ENCODE measurements around the gene HK2. TPM values are rescaled to one million over a fixed set of nuclear protein-coding genes. Genes with fewer than 3 reads are reported as not detected.
A peak's percentile ranks its signal among the peaks of the same experiment; 100 is the strongest.

Gene HK2
- total and polyA plus RNA-seq, 12 donors: 3.4 to 43.4 (median 13.1) TPM

DNA sequence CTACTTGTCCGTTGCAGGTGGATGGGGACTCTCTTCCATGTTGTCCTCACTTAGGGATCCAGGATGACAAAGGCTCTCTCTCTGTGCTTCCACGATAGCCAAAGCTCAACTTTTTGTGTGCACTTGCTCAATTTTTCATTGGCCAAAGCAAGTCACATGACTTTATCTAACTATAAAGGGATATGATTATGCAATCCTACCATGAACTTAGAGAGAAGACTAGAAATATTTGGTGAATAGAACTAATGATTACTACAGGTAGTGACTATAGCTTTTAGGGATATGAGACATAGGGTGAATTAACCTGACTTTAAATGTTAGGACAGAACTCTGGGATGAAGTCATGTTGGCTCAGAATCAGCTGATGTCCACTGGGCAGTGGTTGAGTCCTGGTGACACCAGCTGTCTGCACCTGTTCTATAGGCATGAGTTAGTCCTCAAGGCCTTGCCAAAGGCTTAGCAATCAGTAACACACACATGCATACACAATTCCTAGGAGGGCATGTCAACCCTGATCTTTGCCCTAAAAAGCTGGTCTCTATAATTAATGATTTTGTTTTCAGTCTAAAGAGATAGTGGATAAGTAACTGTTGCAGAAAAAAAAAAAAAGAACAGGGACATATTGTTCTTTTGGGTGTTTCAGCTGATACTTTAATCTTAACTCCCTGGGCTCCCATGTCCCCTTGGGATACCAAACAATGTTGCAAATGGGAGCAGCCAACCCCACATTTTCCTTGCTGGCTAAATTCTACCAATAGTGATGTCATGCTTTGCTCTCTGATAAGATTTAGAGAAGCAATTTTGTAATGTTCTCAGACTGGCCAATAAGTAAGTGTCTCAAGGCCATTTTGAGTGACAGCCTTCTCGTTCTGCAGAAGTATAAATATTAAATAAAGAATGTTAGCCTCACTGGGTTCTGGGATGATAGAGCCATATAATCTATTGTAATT is 12.5 kb upstream of the HK2 start:
- intact Hi-C loops (cut with DNase I): no loop called here
- TF ChIP-seq, protein P1, sequence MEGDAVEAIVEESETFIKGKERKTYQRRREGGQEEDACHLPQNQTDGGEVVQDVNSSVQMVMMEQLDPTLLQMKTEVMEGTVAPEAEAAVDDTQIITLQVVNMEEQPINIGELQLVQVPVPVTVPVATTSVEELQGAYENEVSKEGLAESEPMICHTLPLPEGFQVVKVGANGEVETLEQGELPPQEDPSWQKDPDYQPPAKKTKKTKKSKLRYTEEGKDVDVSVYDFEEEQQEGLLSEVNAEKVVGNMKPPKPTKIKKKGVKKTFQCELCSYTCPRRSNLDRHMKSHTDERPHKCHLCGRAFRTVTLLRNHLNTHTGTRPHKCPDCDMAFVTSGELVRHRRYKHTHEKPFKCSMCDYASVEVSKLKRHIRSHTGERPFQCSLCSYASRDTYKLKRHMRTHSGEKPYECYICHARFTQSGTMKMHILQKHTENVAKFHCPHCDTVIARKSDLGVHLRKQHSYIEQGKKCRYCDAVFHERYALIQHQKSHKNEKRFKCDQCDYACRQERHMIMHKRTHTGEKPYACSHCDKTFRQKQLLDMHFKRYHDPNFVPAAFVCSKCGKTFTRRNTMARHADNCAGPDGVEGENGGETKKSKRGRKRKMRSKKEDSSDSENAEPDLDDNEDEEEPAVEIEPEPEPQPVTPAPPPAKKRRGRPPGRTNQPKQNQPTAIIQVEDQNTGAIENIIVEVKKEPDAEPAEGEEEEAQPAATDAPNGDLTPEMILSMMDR (IDR thresholded peaks at IDR 0.05): no peak
- H3K9me3 ChIP-seq: no peaks in the 10 kb centered on the region
- DNase-seq: no peak
- no peaks in the 10 kb centered on the region for H3K27me3 ChIP-seq
- ATAC-seq: peak in 3 of 8 donors; percentile 29 to 67 (median 35)
- H3K4me1 ChIP-seq: peaks cover 0 to 20% (median 0%) of the 10 kb centered on the region in 9 donors
- H3K27ac ChIP-seq: no peak overlapping the region
- H3K4me3 ChIP-seq: no peak overlapping the region
- H3K36me3 ChIP-seq: no peaks in the 10 kb centered on the region
- 69 to 70% methylated on average over 3 of the region's 3 CpGs for WGBS, 2 donors

DNA sequence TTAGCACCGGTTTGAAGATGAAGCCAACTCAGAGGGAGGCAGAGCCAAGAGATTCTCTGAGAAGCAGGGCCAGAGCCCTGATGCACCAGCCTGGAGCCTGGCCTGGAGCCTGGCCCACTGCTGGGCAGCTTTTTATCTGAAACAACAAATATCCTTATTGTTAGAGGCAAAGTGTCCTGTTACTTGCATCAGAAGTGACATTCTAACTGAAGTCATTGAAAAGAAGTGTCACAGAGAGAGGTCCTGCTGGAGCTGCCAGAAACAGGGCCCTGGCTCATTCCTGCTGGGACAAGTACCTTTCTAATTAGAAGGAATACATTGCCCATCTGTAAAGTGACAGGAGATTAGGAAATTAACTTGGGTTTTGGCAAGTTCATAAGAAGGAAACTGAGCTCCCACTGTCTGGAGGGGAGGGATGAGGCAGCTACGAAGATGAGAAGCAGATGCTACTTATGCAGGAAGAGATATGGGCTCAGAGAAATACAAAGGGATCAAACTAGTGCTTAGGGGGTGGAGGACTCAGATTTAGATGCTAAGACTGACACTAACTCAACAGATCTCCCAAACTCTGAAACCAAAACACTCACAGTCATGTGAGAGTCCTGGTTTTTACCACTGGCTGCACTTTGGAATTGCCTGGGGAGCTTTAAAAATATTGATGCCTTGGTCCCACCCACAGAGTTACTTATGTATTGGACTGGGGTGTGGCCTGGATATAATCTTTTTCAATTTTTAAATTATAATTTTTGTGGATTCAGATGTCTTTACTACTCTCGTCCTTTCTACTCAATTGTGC is 11.0 kb upstream of the HK2 start:
- no peaks in the 10 kb centered on the region for H3K9me3 ChIP-seq
- peak in 1 of 8 donors; percentile 50 for ATAC-seq
- WGBS, 2 donors: 46 to 64% methylated on average over 3 of the region's 3 CpGs

DNA sequence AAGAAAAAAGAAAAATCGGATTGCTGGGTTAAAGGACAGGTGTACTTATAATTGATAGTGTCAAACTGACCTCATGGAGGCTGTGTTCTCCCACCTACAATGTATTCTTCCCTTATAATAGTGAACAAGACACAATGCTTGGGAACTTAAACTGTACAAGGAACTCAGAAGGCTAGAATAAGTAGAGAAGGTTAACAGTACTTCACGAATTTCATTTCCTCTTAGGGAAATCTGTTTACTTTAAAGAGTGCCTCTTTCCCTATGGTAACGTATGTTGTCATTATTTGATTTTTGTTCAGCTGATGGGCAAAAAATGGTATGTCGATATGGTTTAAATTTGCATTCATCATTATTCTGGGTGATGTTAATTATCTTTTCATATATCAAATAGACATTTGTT is 9.2 kb upstream of the HK2 start:
- Histone ChIP-seq H3K36me3 (no peaks in the 10 kb centered on the region), H3K27ac (no peak overlapping the region), H3K4me3 (no peak overlapping the region), H3K9me3 (no peaks in the 10 kb centered on the region), H3K27me3 (peaks cover 0 to 4% (median 0%) of the 10 kb centered on the region in 7 donors), H3K4me1 (peaks cover 0 to 13% (median 0%) of the 10 kb centered on the region in 9 donors)
- TF ChIP-seq, protein P1 (IDR thresholded peaks at IDR 0.05): no peak
- WGBS, 2 donors: 77 to 84% methylated on average over 4 of the region's 4 CpGs
- DNase-seq (no peak), ATAC-seq (no peak)
- intact Hi-C loops (cut with DNase I): no loop called here

More for the DNA sequence above, 11.0 kb upstream of the HK2 start:
- intact Hi-C loops (cut with DNase I): no loop called here
- Histone ChIP-seq H3K27me3 (peaks cover 0 to 4% (median 0%) of the 10 kb centered on the region in 7 donors), H3K36me3 (no peaks in the 10 kb centered on the region), H3K4me3 (no peak overlapping the region), H3K4me1 (peaks cover 0 to 13% (median 0%) of the 10 kb centered on the region in 9 donors), H3K27ac (no peak overlapping the region)
- TF ChIP-seq, protein P1 (IDR thresholded peaks at IDR 0.05): no peak
- DNase-seq: no peak

DNA sequence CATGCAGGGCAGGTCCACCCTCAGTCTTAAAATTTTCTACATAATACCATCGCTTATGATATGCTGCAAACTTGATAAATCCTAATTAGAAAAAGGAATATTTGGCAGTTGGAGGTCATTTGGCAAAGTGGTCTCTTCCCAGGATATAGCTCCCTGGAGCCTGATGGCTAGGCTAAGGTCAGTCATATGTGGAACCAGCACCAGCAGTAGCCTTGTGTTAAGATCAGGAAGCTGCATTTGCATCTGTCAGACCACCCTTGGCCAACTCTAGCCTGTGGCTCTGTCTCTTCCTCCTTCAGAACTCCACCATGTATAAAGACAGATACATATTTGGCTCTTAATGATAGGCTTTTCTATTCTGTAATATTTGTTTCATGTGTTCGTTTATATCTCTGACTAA is 5.4 kb upstream of the HK2 start:
- H3K4me3 ChIP-seq: no peak overlapping the region
- DNase-seq: no peak
- peaks cover 0 to 20% (median 0%) of the 10 kb centered on the region in 9 donors for H3K4me1 ChIP-seq
- intact Hi-C loops (cut with DNase I): no loop called here
- no peaks in the 10 kb centered on the region for H3K36me3 ChIP-seq
- ATAC-seq: no peak
- TF ChIP-seq, protein P1 (IDR thresholded peaks at IDR 0.05): no peak
- H3K27ac ChIP-seq: no peak overlapping the region
- peaks cover 0 to 4% (median 0%) of the 10 kb centered on the region in 7 donors for H3K27me3 ChIP-seq
- H3K9me3 ChIP-seq: no peaks in the 10 kb centered on the region
- 83% methylated on average over 2 of the region's 2 CpGs for WGBS, 2 donors

Data from heart right ventricle (tissue), 16 donors.